Measurements from ENCODE around the gene GPR156.

DNA sequence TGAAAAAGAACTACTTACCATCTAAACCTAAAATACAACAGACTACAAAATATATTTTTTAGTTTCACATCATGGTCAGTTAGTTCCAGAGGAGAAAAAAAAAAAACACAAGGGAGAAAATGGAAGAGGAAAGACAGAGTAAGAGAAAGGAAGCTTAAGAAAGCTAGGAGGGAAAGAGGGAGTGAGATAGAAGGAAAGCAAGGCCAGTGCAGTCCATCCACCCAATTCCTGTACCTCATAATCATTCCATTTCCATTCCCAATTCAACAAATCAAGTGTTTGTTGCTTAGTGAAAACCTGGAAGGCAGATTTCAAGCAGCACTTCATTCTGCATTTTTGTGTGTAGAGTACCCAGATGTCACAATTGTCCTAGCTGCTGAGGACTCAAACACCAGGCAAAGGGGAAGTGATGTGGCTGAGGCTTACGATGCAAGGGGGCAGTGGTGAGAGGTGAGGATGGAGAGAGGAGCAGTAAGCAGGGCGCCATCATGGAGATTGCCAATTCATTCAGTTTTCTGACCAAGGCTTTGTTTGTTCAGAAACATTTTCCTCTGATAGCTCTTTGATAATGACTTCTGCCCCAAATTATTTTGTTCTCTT, 107.2 kb downstream of the GPR156 start:
- no peak for TF ChIP-seq POLR2AphosphoS5 (IDR thresholded peaks at IDR 0.05)
- TF ChIP-seq, protein P1, sequence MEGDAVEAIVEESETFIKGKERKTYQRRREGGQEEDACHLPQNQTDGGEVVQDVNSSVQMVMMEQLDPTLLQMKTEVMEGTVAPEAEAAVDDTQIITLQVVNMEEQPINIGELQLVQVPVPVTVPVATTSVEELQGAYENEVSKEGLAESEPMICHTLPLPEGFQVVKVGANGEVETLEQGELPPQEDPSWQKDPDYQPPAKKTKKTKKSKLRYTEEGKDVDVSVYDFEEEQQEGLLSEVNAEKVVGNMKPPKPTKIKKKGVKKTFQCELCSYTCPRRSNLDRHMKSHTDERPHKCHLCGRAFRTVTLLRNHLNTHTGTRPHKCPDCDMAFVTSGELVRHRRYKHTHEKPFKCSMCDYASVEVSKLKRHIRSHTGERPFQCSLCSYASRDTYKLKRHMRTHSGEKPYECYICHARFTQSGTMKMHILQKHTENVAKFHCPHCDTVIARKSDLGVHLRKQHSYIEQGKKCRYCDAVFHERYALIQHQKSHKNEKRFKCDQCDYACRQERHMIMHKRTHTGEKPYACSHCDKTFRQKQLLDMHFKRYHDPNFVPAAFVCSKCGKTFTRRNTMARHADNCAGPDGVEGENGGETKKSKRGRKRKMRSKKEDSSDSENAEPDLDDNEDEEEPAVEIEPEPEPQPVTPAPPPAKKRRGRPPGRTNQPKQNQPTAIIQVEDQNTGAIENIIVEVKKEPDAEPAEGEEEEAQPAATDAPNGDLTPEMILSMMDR (IDR thresholded peaks at IDR 0.05): no peak
